Activated CD8-positive, alpha-beta T cell treated with anti-CD3 and anti-CD28 coated beads for 36 hours (primary cell): ENCODE data around the gene CST6. TPM values are rescaled to one million over a fixed set of nuclear protein-coding genes. Genes with fewer than 3 reads are reported as not detected.

Source experiments
- ATAC-seq: fragments of 200-7000 bp; cut with Tn5 transposase; one replicate; pipeline ENCODE4 v1.10.0; 2021; ENCODE audit warnings: mild to moderate bottlenecking, moderate library complexity
- CTCF ChIA-PET: fragments of 350-600 bp; sonication (Branson Sonifier 250); formaldehyde crosslinking; loops from one replicate; lab custom pipeline; 2021; ENCODE audit warnings: antibody characterized with exemption; lab: Charles Lee
- POLR2A ChIA-PET: fragments of 350-600 bp; sonication (Branson Sonifier 250); formaldehyde crosslinking; loops from one replicate; lab custom pipeline; 2021; ENCODE audit warnings: antibody characterized with exemption; lab: Charles Lee
- DNase-seq: peaks from one replicate; pipeline ENCODE4 v3.0.0-alpha.2; 2020
- H3K27ac Mint-ChIP-seq: one replicate; pipeline ENCODE4 v1.8.0; 2021; ENCODE audit warnings: mild to moderate bottlenecking, mixed read lengths
- H3K27me3 Mint-ChIP-seq: one replicate; pipeline ENCODE4 v1.8.0; 2021; ENCODE audit warnings: mixed read lengths
- H3K36me3 Mint-ChIP-seq: one replicate; pipeline ENCODE4 v1.8.0; 2021; ENCODE audit warnings: low read depth, mixed read lengths
- H3K4me1 Mint-ChIP-seq: one replicate; pipeline ENCODE4 v1.8.0; 2021; ENCODE audit warnings: low read depth, mixed read lengths
- H3K4me3 Mint-ChIP-seq: one replicate; pipeline ENCODE4 v1.8.0; 2021; ENCODE audit warnings: mild to moderate bottlenecking, moderate library complexity, mixed read lengths
- H3K9me3 Mint-ChIP-seq: one replicate; pipeline ENCODE4 v1.8.0; 2021; ENCODE audit warnings: mixed read lengths
- CTCF ChIP-seq: fragments of 200-600 bp; IDR thresholded peaks from one replicate; pipeline ENCODE4 v1.8.0; 2022; ENCODE audit warnings: antibody characterized with exemption, mild to moderate bottlenecking
- intact Hi-C: fragments of 100-400 bp; cut with micrococcal nuclease; formaldehyde crosslinking; loops from one replicate; pipeline ENCODE4 v1.10.0; 2022
- total RNA-seq, 2 experiments: library from RNA; stranded (reverse); gene quantifications; one replicate each; pipeline ENCODE4 v1.2.3, GENCODE V29; 2021

CST6 gene
- total RNA-seq, 2 experiments from 2014 or later = 0.50 TPM; not detected in 1

DNA sequence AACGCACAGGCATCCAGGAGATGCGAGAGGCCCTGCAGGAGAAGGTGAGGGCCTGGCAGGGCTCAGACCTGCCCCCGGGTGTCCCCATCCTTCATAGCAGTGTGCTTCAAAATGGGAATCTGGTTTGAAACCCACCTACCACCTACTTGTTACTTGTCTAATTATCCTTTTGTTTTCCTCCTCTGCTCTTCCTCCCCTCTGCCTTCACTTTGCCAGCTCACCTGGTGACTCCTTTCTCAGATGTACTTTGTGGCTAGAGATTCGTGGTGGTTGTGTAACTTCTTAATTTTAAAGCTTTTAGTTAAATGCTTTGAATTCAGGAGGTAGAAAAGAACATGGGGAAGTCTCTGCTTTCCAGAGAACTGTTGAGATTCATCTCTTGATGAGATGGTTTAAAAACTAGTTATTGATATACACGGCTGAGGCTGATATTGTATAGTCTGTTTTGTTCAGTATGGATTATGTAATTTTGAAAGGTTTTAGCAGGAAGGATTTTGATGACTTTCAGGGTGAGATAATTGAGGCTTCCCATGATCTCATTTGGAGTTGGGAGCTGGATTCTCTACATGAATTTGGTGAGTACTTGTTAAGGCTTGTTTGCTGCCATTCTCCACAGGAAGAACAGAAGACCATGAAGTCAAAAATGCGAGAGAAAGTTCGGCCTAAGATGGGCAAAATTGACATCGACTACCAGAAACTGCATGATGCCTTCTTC, 48.3 kb downstream of the CST6 start:
- H3K27ac Mint-ChIP-seq = peak overlapping the region; percentile 89
- peaks cover 84% of the 10 kb centered on the region for H3K36me3 Mint-ChIP-seq
- no peak for TF ChIP-seq CTCF
- ChIA-PET POLR2A (interaction anchor here (1.0 to 10.4 kb wide), 2 partner anchors 7 to 74 kb away, joined by 3 to 131 read pairs; partner anchors contain the start of gene PACS1), CTCF (interaction anchor here (0.7 to 9.9 kb wide), 7 partner anchors 8 to 172 kb away, joined by 3 to 60 read pairs (median 4); partner anchors contain the start of genes FIBP and GAL3ST3)
- ATAC-seq (no peak), DNase-seq (no peak)
- intact Hi-C loops = no loop called here
- H3K4me3 Mint-ChIP-seq = no peak overlapping the region
- no peaks in the 10 kb centered on the region for H3K27me3 Mint-ChIP-seq
- H3K9me3 Mint-ChIP-seq = no peaks in the 10 kb centered on the region
- peaks cover 42% of the 10 kb centered on the region for H3K4me1 Mint-ChIP-seq

DNA sequence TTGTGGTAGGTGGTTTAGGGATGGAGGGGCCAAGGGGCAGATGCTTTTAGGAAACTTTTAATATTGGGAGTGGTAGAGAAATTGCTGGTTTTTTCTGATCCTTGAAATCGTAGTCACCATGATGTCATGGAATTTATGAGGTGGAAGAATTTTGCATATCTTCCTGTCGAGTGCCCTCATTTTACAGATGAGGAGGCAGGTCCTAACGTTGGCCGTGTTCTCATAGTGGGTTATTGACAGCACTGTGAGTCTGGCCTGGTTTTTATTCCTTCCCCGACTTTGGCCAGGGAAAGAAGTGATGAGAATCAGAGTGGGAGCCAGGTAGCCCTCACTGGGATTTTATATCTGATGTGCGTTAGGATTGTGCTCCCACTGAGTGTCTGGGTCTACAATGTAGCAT, 49.5 kb downstream of the CST6 start:
- ATAC-seq (peak; percentile 37), DNase-seq (no peak)
- TF ChIP-seq CTCF = no peak
- no peaks in the 10 kb centered on the region for H3K9me3 Mint-ChIP-seq
- intact Hi-C loops = no loop called here
- peaks cover 45% of the 10 kb centered on the region for H3K4me1 Mint-ChIP-seq
- no peaks in the 10 kb centered on the region for H3K27me3 Mint-ChIP-seq
- peaks cover 83% of the 10 kb centered on the region for H3K36me3 Mint-ChIP-seq
- H3K4me3 Mint-ChIP-seq = no peak overlapping the region
- POLR2A ChIA-PET = no interaction called here
- H3K27ac Mint-ChIP-seq = peak overlapping the region; percentile 89
- CTCF ChIA-PET = interaction anchor here (9.9 kb wide), 1 partner anchor 16 kb away, joined by 60 read pairs; no protein-coding TSS in a partner anchor

GRCh38 chr11:66062408-66062807, 50.6 kb downstream of the CST6 start:
- no peak for DNase-seq
- H3K4me1 Mint-ChIP-seq = peaks cover 56% of the 10 kb centered on the region
- H3K9me3 Mint-ChIP-seq = no peaks in the 10 kb centered on the region
- CTCF ChIA-PET = interaction anchor here (1.3 to 10.2 kb wide), 4 partner anchors 9 to 49 kb away, joined by 3 to 133 read pairs (median 6); partner anchors contain the start of gene SF3B2
- H3K4me3 Mint-ChIP-seq = no peak overlapping the region
- POLR2A ChIA-PET = interaction anchor here (0.7 to 11.1 kb wide), 2 partner anchors 7 to 22 kb away, joined by 4 to 131 read pairs; partner anchors contain the start of gene SF3B2
- H3K27ac Mint-ChIP-seq = peak overlapping the region; percentile 48
- ATAC-seq = no peak
- intact Hi-C loops = no loop called here
- no peaks in the 10 kb centered on the region for H3K27me3 Mint-ChIP-seq
- peaks cover 82% of the 10 kb centered on the region for H3K36me3 Mint-ChIP-seq
- TF ChIP-seq CTCF = no peak

Other genes with a start within 250 kb of the CST6 start
- gene AP5B1, start 231.0 kb upstream of the CST6 start, total RNA-seq = 10 to 100 TPM; 30.9 to 31.1 TPM
- gene OVOL1, start 224.9 kb upstream of the CST6 start, total RNA-seq = 1 to 10 TPM in 1 of 2 experiments, under 1 TPM in 1; 0.90 to 1.2 TPM
- gene SNX32, start 178.0 kb upstream of the CST6 start, total RNA-seq = 1 to 10 TPM; 1.6 to 2.1 TPM
- gene CFL1, start 153.8 kb upstream of the CST6 start, total RNA-seq = 1,000 to 10,000 TPM; 1,059 to 1,062 TPM
- gene MUS81, start 151.6 kb upstream of the CST6 start, total RNA-seq = 10 to 100 TPM; 54.7 to 60.2 TPM
- 10 to 100 TPM; 17.1 to 18.0 TPM for gene EFEMP2, start 139.2 kb upstream of the CST6 start, total RNA-seq
- gene CTSW, start 132.2 kb upstream of the CST6 start, total RNA-seq = 100 to 1,000 TPM; 124 to 126 TPM
- 10 to 100 TPM; 78.8 to 79.9 TPM for gene FIBP, start 123.5 kb upstream of the CST6 start, total RNA-seq
- 10 to 100 TPM; 68.8 to 72.4 TPM for gene CCDC85B, start 121.3 kb upstream of the CST6 start, total RNA-seq
- gene FOSL1, start 111.6 kb upstream of the CST6 start, total RNA-seq = 10 to 100 TPM in 1 of 2 experiments, 1 to 10 TPM in 1; 9.9 to 10.2 TPM
- gene C11orf68, start 92.9 kb upstream of the CST6 start, total RNA-seq = 10 to 100 TPM; 26.2 to 26.3 TPM
- 100 to 1,000 TPM; 135 TPM for gene DRAP1, start 92.6 kb upstream of the CST6 start, total RNA-seq
- not detected for gene TSGA10IP, start 66.5 kb upstream of the CST6 start, total RNA-seq
- gene SART1, start 50.3 kb upstream of the CST6 start, total RNA-seq = 10 to 100 TPM; 58.3 to 63.9 TPM
- 10 to 100 TPM; 44.4 to 45.6 TPM for gene EIF1AD, start 9.9 kb upstream of the CST6 start, total RNA-seq
- gene BANF1, start 9.5 kb upstream of the CST6 start, total RNA-seq = 100 to 1,000 TPM; 267 to 311 TPM
- gene CATSPER1, start 14.5 kb downstream of the CST6 start, total RNA-seq = not detected
- gene GAL3ST3, start 37.2 kb downstream of the CST6 start, total RNA-seq = 1 to 10 TPM in 1 of 2 experiments, under 1 TPM in 1; 0.51 to 1.0 TPM
- gene SF3B2, start 40.4 kb downstream of the CST6 start, total RNA-seq = 100 to 1,000 TPM; 255 to 278 TPM
- 10 to 100 TPM; 76.3 to 78.3 TPM for gene PACS1, start 58.3 kb downstream of the CST6 start, total RNA-seq
- gene KLC2, start 245.7 kb downstream of the CST6 start, total RNA-seq = 10 to 100 TPM; 32.2 to 35.2 TPM